ENCODE measurements around the gene GNG5.
"Not testable (repeated sequence)": the region's sequence is repeated elsewhere in the genome, so short reads cannot be mapped to it uniquely, and the experiment has no call there.

The GNG5 gene

GRCh38 chr1:84506002-84506728 lies at the start of gene GNG5, which contains the start of gene SPATA1:
Gene GNG5, minus strand, starts transcription at chr1:84506581. Its CDS starts 490 bp downstream, at chr1:84506091.
Gene SPATA1, plus strand, starts transcription at chr1:84506386. Its CDS starts 9,974 bp downstream, at chr1:84516360.
- in situ Hi-C loops (cut with MboI; ENCODE audit: low sequenced_read_pairs) = no loop called here

GRCh38 chr1:84550826-84551225 lies 44.4 kb upstream of the GNG5 start:
- in situ Hi-C loops (cut with MboI; ENCODE audit: low sequenced_read_pairs) = no loop called here

- in situ Hi-C loops (cut with MboI; ENCODE audit: low sequenced_read_pairs) = no loop called here
Measured at GRCh38 chr1:84541679-84542078, 35.3 kb upstream of the GNG5 start.

- in situ Hi-C loops (cut with MboI; ENCODE audit: low sequenced_read_pairs) = no loop called here
Measured at GRCh38 chr1:84540759-84541158, 34.4 kb upstream of the GNG5 start.

GRCh38 chr1:84539972-84540371 lies 33.6 kb upstream of the GNG5 start:
- in situ Hi-C loops (cut with MboI; ENCODE audit: low sequenced_read_pairs) = no loop called here

GRCh38 chr1:84538599-84538998 lies 32.2 kb upstream of the GNG5 start:
- in situ Hi-C loops (cut with MboI; ENCODE audit: low sequenced_read_pairs) = no loop called here

- in situ Hi-C loops (cut with MboI; ENCODE audit: low sequenced_read_pairs) = no loop called here
Measured at GRCh38 chr1:84525779-84526178, 19.4 kb upstream of the GNG5 start.

GRCh38 chr1:84524590-84524989 lies 18.2 kb upstream of the GNG5 start:
- in situ Hi-C loops (cut with MboI; ENCODE audit: low sequenced_read_pairs) = no loop called here

GRCh38 chr1:84510668-84511067 lies 4.3 kb upstream of the GNG5 start:
- in situ Hi-C loops (cut with MboI; ENCODE audit: low sequenced_read_pairs) = no loop called here

GRCh38 chr1:84510165-84510564 lies 3.8 kb upstream of the GNG5 start:
- in situ Hi-C loops (cut with MboI; ENCODE audit: low sequenced_read_pairs) = no loop called here

- in situ Hi-C loops (cut with MboI; ENCODE audit: low sequenced_read_pairs) = no loop called here
Measured at GRCh38 chr1:84509029-84509428, 2.6 kb upstream of the GNG5 start.

GRCh38 chr1:84508510-84508909 lies 2.1 kb upstream of the GNG5 start:
- in situ Hi-C loops (cut with MboI; ENCODE audit: low sequenced_read_pairs) = no loop called here

- in situ Hi-C loops (cut with MboI; ENCODE audit: low sequenced_read_pairs) = not testable (repeated sequence)
Measured at GRCh38 chr1:84507887-84508286, 1.5 kb upstream of the GNG5 start.

- in situ Hi-C loops (cut with MboI; ENCODE audit: low sequenced_read_pairs) = no loop called here
Measured at GRCh38 chr1:84506729-84507453, 510 bp upstream of the GNG5 start.

GRCh38 chr1:84505493-84506001 lies 834 bp downstream of the GNG5 start:
- in situ Hi-C loops (cut with MboI; ENCODE audit: low sequenced_read_pairs) = no loop called here

- in situ Hi-C loops (cut with MboI; ENCODE audit: low sequenced_read_pairs) = no loop called here
Measured at GRCh38 chr1:84504580-84505492, 1.5 kb downstream of the GNG5 start.

- in situ Hi-C loops (cut with MboI; ENCODE audit: low sequenced_read_pairs) = no loop called here
Measured at GRCh38 chr1:84502927-84503326, 3.5 kb downstream of the GNG5 start.

- in situ Hi-C loops (cut with MboI; ENCODE audit: low sequenced_read_pairs) = no loop called here
Measured at GRCh38 chr1:84497631-84498275, 8.6 kb downstream of the GNG5 start.

- in situ Hi-C loops (cut with MboI; ENCODE audit: low sequenced_read_pairs) = no loop called here
Measured at GRCh38 chr1:84496498-84496897, 9.9 kb downstream of the GNG5 start.

- in situ Hi-C loops (cut with MboI; ENCODE audit: low sequenced_read_pairs) = no loop called here
Measured at GRCh38 chr1:84493747-84494146, 12.6 kb downstream of the GNG5 start.

- in situ Hi-C loops (cut with MboI; ENCODE audit: low sequenced_read_pairs) = no loop called here
Measured at GRCh38 chr1:84492726-84493125, 13.7 kb downstream of the GNG5 start.

Measured in hTERT RPE-1 (cell line).